ENCODE measurements around the gene TINAG.

The TINAG gene

GRCh38 chr6:54427396-54427937, 119.2 kb downstream of the TINAG start:
- Histone ChIP-seq H3K4me1 (ENCODE audit: control insufficient read depth in 2 of 2, insufficient read depth in 1 of 2, low read depth in 1 of 2, low read length in 2 of 2) (no peaks in the 10 kb centered on the region), H3K9me3 (replicated peaks in 1 of 2; ENCODE audit: control insufficient read depth in 2 of 2, insufficient read depth in 1 of 2, low read depth in 1 of 2, low read length in 2 of 2) (no peaks in the 10 kb centered on the region), H3K4ac (ENCODE audit: low read length) (no peak overlapping the region), H3K14ac (ENCODE audit: low read length) (no peak overlapping the region), H4K91ac (ENCODE audit: low read depth, low read length, poor library complexity) (no peak overlapping the region), H2BK5ac (ENCODE audit: low read length) (no peak overlapping the region), H3K23ac (ENCODE audit: low read depth, low read length, poor library complexity) (no peak overlapping the region), H3K4me2 (ENCODE audit: insufficient read depth, low read length, poor library complexity, severe bottlenecking) (no peak overlapping the region), H2BK15ac (ENCODE audit: low read length) (no peak overlapping the region), H3K27me3 (ENCODE audit: control insufficient read depth in 3 of 3, insufficient read depth in 3 of 3, low read depth in 1 of 3, low read length in 3 of 3) (no peaks in the 10 kb centered on the region), H3K79me1 (ENCODE audit: low read depth, low read length) (no peaks in the 10 kb centered on the region), H3K27ac (replicated peaks; ENCODE audit: low read length) (no peak overlapping the region), H2AK5ac (ENCODE audit: low read depth, low read length) (no peak overlapping the region), H3K36me3 (replicated peaks in 1 of 2; ENCODE audit: control insufficient read depth in 2 of 2, insufficient read depth in 2 of 2, low read length in 2 of 2) (no peaks in the 10 kb centered on the region), H4K8ac (ENCODE audit: low read depth, low read length) (no peak overlapping the region), H2AFZ (ENCODE audit: low read length) (no peak overlapping the region), H2BK120ac (ENCODE audit: low read depth, low read length) (no peak overlapping the region), H3K4me3 (ENCODE audit: low read length in 2 of 2) (no peak overlapping the region), H3K18ac (ENCODE audit: low read length) (no peak overlapping the region), H3K9ac (ENCODE audit: low read depth, low read length, poor library complexity) (no peak overlapping the region), H2BK12ac (ENCODE audit: low read length) (no peak overlapping the region)
- DNase-seq (ENCODE audit: low spot score) = no peak
- no CpG with 5 or more reads among the region's 1 CpG for WGBS, 2 donors (ENCODE audit: extremely low coverage in 2 of 2, insufficient read length in 2 of 2, insufficient replicate concordance in 1 of 2)

- Histone ChIP-seq H3K27me3 (ENCODE audit: control insufficient read depth in 3 of 3, insufficient read depth in 3 of 3, low read depth in 1 of 3, low read length in 3 of 3) (no peaks in the 10 kb centered on the region), H3K4me1 (ENCODE audit: control insufficient read depth in 2 of 2, insufficient read depth in 1 of 2, low read depth in 1 of 2, low read length in 2 of 2) (no peaks in the 10 kb centered on the region), H3K27ac (replicated peaks; ENCODE audit: low read length) (no peak overlapping the region), H3K36me3 (replicated peaks in 1 of 2; ENCODE audit: control insufficient read depth in 2 of 2, insufficient read depth in 2 of 2, low read length in 2 of 2) (no peaks in the 10 kb centered on the region), H3K9me3 (replicated peaks in 1 of 2; ENCODE audit: control insufficient read depth in 2 of 2, insufficient read depth in 1 of 2, low read depth in 1 of 2, low read length in 2 of 2) (no peaks in the 10 kb centered on the region), H2BK15ac (ENCODE audit: low read length) (no peak overlapping the region), H3K18ac (ENCODE audit: low read length) (no peak overlapping the region), H3K4ac (ENCODE audit: low read length) (no peak overlapping the region), H2BK120ac (ENCODE audit: low read depth, low read length) (no peak overlapping the region), H2AFZ (ENCODE audit: low read length) (no peak overlapping the region), H2BK12ac (ENCODE audit: low read length) (no peak overlapping the region), H2AK5ac (ENCODE audit: low read depth, low read length) (no peak overlapping the region), H3K79me1 (ENCODE audit: low read depth, low read length) (no peaks in the 10 kb centered on the region), H2BK5ac (ENCODE audit: low read length) (no peak overlapping the region), H3K23ac (ENCODE audit: low read depth, low read length, poor library complexity) (no peak overlapping the region), H3K14ac (ENCODE audit: low read length) (no peak overlapping the region), H3K4me2 (ENCODE audit: insufficient read depth, low read length, poor library complexity, severe bottlenecking) (no peak overlapping the region), H3K4me3 (ENCODE audit: low read length in 2 of 2) (no peak overlapping the region), H4K8ac (ENCODE audit: low read depth, low read length) (no peak overlapping the region), H3K9ac (ENCODE audit: low read depth, low read length, poor library complexity) (no peak overlapping the region), H4K91ac (ENCODE audit: low read depth, low read length, poor library complexity) (no peak overlapping the region)
- no peak for DNase-seq (ENCODE audit: low spot score)
- no CpG with 5 or more reads among the region's 1 CpG for WGBS, 2 donors (ENCODE audit: extremely low coverage in 2 of 2, insufficient read length in 2 of 2, insufficient replicate concordance in 1 of 2)
Measured at GRCh38 chr6:54428431-54428830, 120.2 kb downstream of the TINAG start.

- H4K91ac ChIP-seq (ENCODE audit: low read depth, low read length, poor library complexity) = no peak overlapping the region
- no peak overlapping the region for H2BK12ac ChIP-seq (ENCODE audit: low read length)
- DNase-seq (ENCODE audit: low spot score) = no peak
- WGBS, 2 donors (ENCODE audit: extremely low coverage in 2 of 2, insufficient read length in 2 of 2, insufficient replicate concordance in 1 of 2) = no CpG with 5 or more reads among the region's 2 CpGs
- H3K79me1 ChIP-seq (ENCODE audit: low read depth, low read length) = no peaks in the 10 kb centered on the region
- no peak overlapping the region for H3K9ac ChIP-seq (ENCODE audit: low read depth, low read length, poor library complexity)
- H3K4ac ChIP-seq (ENCODE audit: low read length) = no peak overlapping the region
- no peak overlapping the region for H3K4me3 ChIP-seq (ENCODE audit: low read length in 2 of 2)
- H3K4me1 ChIP-seq (ENCODE audit: control insufficient read depth in 2 of 2, insufficient read depth in 1 of 2, low read depth in 1 of 2, low read length in 2 of 2) = no peaks in the 10 kb centered on the region
- no peak overlapping the region for H2AK5ac ChIP-seq (ENCODE audit: low read depth, low read length)
- H3K36me3 ChIP-seq (replicated peaks in 1 of 2; ENCODE audit: control insufficient read depth in 2 of 2, insufficient read depth in 2 of 2, low read length in 2 of 2) = no peaks in the 10 kb centered on the region
- H3K27me3 ChIP-seq (ENCODE audit: control insufficient read depth in 3 of 3, insufficient read depth in 3 of 3, low read depth in 1 of 3, low read length in 3 of 3) = no peaks in the 10 kb centered on the region
- no peak overlapping the region for H2BK15ac ChIP-seq (ENCODE audit: low read length)
- no peak overlapping the region for H3K18ac ChIP-seq (ENCODE audit: low read length)
- H3K27ac ChIP-seq (replicated peaks; ENCODE audit: low read length) = no peak overlapping the region
- no peak overlapping the region for H3K23ac ChIP-seq (ENCODE audit: low read depth, low read length, poor library complexity)
- no peak overlapping the region for H2BK120ac ChIP-seq (ENCODE audit: low read depth, low read length)
- H4K8ac ChIP-seq (ENCODE audit: low read depth, low read length) = no peak overlapping the region
- H3K9me3 ChIP-seq (replicated peaks in 1 of 2; ENCODE audit: control insufficient read depth in 2 of 2, insufficient read depth in 1 of 2, low read depth in 1 of 2, low read length in 2 of 2) = no peaks in the 10 kb centered on the region
- no peak overlapping the region for H3K4me2 ChIP-seq (ENCODE audit: insufficient read depth, low read length, poor library complexity, severe bottlenecking)
- H2AFZ ChIP-seq (ENCODE audit: low read length) = no peak overlapping the region
- no peak overlapping the region for H3K14ac ChIP-seq (ENCODE audit: low read length)
- no peak overlapping the region for H2BK5ac ChIP-seq (ENCODE audit: low read length)
Measured at GRCh38 chr6:54431466-54431865, 123.2 kb downstream of the TINAG start.
